ENCODE measurements around the gene KLF3. TPM values are rescaled to one million over a fixed set of nuclear protein-coding genes. Genes with fewer than 3 reads are reported as not detected.
A peak's percentile ranks its signal among the peaks of the same experiment; 100 is the strongest.

The KLF3 gene
- total RNA-seq, 2 donors from 2014 or later = 30.6 to 32.0 TPM

DNA sequence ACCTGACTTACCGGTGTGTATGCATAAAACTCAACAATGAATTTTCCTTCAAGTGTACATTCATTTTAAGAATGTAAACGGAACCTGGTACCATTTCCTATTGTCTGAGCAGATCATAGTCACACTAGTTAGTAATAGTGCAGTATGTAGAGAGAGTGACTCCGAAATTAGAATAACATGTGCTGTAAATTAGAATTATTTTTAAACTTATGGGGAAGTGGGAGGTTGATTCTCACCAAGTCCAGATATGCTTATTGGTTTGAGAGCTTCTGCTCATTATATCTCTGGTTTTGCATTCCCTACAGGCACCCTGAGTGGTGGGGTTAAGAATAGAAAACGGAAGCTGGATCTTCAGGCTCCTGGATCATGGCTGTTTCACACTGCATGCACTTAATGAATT is 39.6 kb downstream of the KLF3 start:
- Histone ChIP-seq H3K9me3 (no peaks in the 10 kb centered on the region), H3K4me3 (no peak overlapping the region), H3K36me3 (replicated peaks in 1 of 2; ENCODE audit: insufficient read depth in 1 of 2, low read depth in 2 of 2) (no peaks in the 10 kb centered on the region), H3K27me3 (no peaks in the 10 kb centered on the region), H3K4me1 (peaks cover 18% of the 10 kb centered on the region), H3K27ac (no peak overlapping the region)
- ATAC-seq (no peak), DNase-seq (no peak)
- intact Hi-C loops (cut with DNase I) = no loop called here
- no peak for TF ChIP-seq CTCF (IDR thresholded peaks at IDR 0.05)
- TF ChIP-seq POLR2A (IDR thresholded peaks at IDR 0.05) = no peak
- WGBS, 2 donors = 84 to 86% methylated on average over 4 of the region's 4 CpGs

GRCh38 chr4:38704622-38705154 is 40.7 kb downstream of the KLF3 start:
- Histone ChIP-seq H3K36me3 (replicated peaks in 1 of 2; ENCODE audit: insufficient read depth in 1 of 2, low read depth in 2 of 2) (no peaks in the 10 kb centered on the region), H3K4me3 (no peak overlapping the region), H3K9me3 (no peaks in the 10 kb centered on the region), H3K4me1 (peaks cover 18% of the 10 kb centered on the region), H3K27ac (peak overlapping the region in 1 of 4 donors; percentile 0), H3K27me3 (no peaks in the 10 kb centered on the region)
- intact Hi-C loops (cut with DNase I) = no loop called here
- no peak for TF ChIP-seq POLR2A (IDR thresholded peaks at IDR 0.05)
- no peak for TF ChIP-seq CTCF (IDR thresholded peaks at IDR 0.05)
- ATAC-seq (no peak), DNase-seq (no peak)
- WGBS, 2 donors = 27 to 33% methylated on average over 3 of the region's 3 CpGs

GRCh38 chr4:38706301-38706700 is 42.3 kb downstream of the KLF3 start:
- Histone ChIP-seq H3K27me3 (no peaks in the 10 kb centered on the region), H3K36me3 (replicated peaks in 1 of 2; ENCODE audit: insufficient read depth in 1 of 2, low read depth in 2 of 2) (no peaks in the 10 kb centered on the region), H3K4me3 (no peak overlapping the region), H3K4me1 (peaks cover 18% of the 10 kb centered on the region), H3K27ac (no peak overlapping the region), H3K9me3 (no peaks in the 10 kb centered on the region)
- TF ChIP-seq CTCF (IDR thresholded peaks at IDR 0.05) = no peak
- no peak for TF ChIP-seq POLR2A (IDR thresholded peaks at IDR 0.05)
- WGBS, 2 donors = 46 to 70% methylated on average over 2 of the region's 2 CpGs
- intact Hi-C loops (cut with DNase I) = no loop called here
- no peak for ATAC-seq
- no peak for DNase-seq

DNA sequence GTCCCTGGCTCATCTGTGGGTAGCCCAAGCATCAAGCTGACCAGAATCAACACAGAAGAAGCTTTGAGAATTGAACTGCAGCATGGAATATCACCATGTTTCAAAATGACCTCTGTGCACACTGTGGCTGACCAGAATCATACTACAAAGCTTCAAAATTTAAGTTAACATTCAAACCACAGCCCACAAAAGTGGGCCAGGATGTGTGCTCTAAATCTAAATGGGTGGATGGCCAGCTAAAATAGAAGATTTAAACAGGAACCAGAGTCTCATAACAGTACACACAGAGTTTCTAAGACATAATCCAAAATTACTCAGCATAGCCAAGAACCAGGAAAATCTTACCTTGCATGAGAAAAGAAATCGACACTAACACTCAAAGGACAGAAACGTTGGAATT is 46.1 kb downstream of the KLF3 start:
- no peak for TF ChIP-seq POLR2A (IDR thresholded peaks at IDR 0.05)
- no peak for TF ChIP-seq CTCF (IDR thresholded peaks at IDR 0.05)
- H3K4me3 ChIP-seq = no peak overlapping the region
- no peak overlapping the region for H3K27ac ChIP-seq
- ATAC-seq (no peak), DNase-seq (no peak)
- intact Hi-C loops (cut with DNase I) = no loop called here
- WGBS, 2 donors = 83 to 91% methylated on average over 2 of the region's 2 CpGs
- no peaks in the 10 kb centered on the region for H3K27me3 ChIP-seq
- H3K36me3 ChIP-seq (replicated peaks in 1 of 2; ENCODE audit: insufficient read depth in 1 of 2, low read depth in 2 of 2) = no peaks in the 10 kb centered on the region
- H3K4me1 ChIP-seq = peaks cover 8% of the 10 kb centered on the region
- H3K9me3 ChIP-seq = peaks cover 0 to 7% (median 0%) of the 10 kb centered on the region in 3 donors

DNA sequence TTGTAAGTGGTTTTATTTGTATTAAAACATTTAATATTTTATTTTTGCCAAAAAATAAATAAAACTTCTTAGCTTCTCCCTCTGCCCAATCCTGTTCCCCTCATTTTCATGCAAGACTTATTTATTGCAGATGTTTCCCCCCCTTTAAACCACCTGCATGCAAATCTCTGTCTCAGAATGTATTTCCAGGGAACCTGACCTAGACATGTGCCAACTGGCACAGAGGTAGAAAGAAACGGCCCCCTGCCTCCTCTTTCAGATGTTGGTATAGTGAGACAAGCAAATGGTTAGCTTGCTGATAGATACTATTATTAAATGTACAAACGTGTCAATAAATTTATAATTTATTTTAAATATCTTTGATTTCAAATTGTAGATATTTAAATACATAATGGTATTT is 47.1 kb downstream of the KLF3 start:
- Histone ChIP-seq H3K27me3 (no peaks in the 10 kb centered on the region), H3K9me3 (peaks cover 0 to 7% (median 0%) of the 10 kb centered on the region in 3 donors), H3K27ac (no peak overlapping the region), H3K4me3 (no peak overlapping the region), H3K4me1 (peaks cover 3% of the 10 kb centered on the region), H3K36me3 (replicated peaks in 1 of 2; ENCODE audit: insufficient read depth in 1 of 2, low read depth in 2 of 2) (no peaks in the 10 kb centered on the region)
- intact Hi-C loops (cut with DNase I) = no loop called here
- TF ChIP-seq POLR2A (IDR thresholded peaks at IDR 0.05) (no peak), CTCF (IDR thresholded peaks at IDR 0.05) (no peak)
- WGBS, 2 donors = 43 to 47% methylated on average over 2 of the region's 2 CpGs
- DNase-seq (no peak), ATAC-seq (no peak)
